ENCODE data around the gene CEP162.

DNA sequence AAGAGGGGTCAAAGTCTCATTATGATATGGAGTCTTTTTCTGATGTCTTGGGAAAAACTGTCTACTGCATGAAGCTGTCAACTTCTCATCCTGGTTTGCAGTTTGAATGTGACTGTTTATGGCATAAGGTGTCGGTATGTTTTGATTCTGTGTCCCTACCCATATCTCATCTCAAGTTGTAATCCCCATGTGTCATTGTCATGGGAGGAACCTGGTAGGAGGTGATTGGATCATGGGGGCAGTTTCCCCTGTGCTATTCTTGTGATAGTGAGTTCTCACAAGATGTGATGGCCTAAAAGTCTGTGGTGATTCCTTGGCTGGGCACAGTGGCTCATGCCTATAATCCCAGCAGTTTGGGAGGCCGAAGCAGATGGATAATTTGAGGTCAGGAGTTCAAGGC lies 146.2 kb downstream of the CEP162 start:
- TF ChIP-seq EZH2phosphoT487 (IDR thresholded peaks at IDR 0.05; ENCODE audit: unreplicated experiment) (no peak), STAT1 (IDR thresholded peaks at IDR 0.05; ENCODE audit: unreplicated experiment) (no peak), POLR2AphosphoS5 (IDR thresholded peaks at IDR 0.05; ENCODE audit: low read depth) (no peak), JUNB (IDR thresholded peaks at IDR 0.05; ENCODE audit: unreplicated experiment) (no peak), EZH2 (IDR thresholded peaks at IDR 0.05; ENCODE audit: low read depth, unreplicated experiment) (no peak)
- TF ChIP-seq, protein P1, sequence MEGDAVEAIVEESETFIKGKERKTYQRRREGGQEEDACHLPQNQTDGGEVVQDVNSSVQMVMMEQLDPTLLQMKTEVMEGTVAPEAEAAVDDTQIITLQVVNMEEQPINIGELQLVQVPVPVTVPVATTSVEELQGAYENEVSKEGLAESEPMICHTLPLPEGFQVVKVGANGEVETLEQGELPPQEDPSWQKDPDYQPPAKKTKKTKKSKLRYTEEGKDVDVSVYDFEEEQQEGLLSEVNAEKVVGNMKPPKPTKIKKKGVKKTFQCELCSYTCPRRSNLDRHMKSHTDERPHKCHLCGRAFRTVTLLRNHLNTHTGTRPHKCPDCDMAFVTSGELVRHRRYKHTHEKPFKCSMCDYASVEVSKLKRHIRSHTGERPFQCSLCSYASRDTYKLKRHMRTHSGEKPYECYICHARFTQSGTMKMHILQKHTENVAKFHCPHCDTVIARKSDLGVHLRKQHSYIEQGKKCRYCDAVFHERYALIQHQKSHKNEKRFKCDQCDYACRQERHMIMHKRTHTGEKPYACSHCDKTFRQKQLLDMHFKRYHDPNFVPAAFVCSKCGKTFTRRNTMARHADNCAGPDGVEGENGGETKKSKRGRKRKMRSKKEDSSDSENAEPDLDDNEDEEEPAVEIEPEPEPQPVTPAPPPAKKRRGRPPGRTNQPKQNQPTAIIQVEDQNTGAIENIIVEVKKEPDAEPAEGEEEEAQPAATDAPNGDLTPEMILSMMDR (conservative IDR thresholded peaks at IDR 0.05; ENCODE audit: low read depth in 2 of 2) = no peak
- TF ChIP-seq, protein P2, sequence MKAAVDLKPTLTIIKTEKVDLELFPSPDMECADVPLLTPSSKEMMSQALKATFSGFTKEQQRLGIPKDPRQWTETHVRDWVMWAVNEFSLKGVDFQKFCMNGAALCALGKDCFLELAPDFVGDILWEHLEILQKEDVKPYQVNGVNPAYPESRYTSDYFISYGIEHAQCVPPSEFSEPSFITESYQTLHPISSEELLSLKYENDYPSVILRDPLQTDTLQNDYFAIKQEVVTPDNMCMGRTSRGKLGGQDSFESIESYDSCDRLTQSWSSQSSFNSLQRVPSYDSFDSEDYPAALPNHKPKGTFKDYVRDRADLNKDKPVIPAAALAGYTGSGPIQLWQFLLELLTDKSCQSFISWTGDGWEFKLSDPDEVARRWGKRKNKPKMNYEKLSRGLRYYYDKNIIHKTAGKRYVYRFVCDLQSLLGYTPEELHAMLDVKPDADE (IDR thresholded peaks at IDR 0.05) = no peak
- TF ChIP-seq, protein P3, sequence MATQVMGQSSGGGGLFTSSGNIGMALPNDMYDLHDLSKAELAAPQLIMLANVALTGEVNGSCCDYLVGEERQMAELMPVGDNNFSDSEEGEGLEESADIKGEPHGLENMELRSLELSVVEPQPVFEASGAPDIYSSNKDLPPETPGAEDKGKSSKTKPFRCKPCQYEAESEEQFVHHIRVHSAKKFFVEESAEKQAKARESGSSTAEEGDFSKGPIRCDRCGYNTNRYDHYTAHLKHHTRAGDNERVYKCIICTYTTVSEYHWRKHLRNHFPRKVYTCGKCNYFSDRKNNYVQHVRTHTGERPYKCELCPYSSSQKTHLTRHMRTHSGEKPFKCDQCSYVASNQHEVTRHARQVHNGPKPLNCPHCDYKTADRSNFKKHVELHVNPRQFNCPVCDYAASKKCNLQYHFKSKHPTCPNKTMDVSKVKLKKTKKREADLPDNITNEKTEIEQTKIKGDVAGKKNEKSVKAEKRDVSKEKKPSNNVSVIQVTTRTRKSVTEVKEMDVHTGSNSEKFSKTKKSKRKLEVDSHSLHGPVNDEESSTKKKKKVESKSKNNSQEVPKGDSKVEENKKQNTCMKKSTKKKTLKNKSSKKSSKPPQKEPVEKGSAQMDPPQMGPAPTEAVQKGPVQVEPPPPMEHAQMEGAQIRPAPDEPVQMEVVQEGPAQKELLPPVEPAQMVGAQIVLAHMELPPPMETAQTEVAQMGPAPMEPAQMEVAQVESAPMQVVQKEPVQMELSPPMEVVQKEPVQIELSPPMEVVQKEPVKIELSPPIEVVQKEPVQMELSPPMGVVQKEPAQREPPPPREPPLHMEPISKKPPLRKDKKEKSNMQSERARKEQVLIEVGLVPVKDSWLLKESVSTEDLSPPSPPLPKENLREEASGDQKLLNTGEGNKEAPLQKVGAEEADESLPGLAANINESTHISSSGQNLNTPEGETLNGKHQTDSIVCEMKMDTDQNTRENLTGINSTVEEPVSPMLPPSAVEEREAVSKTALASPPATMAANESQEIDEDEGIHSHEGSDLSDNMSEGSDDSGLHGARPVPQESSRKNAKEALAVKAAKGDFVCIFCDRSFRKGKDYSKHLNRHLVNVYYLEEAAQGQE (IDR thresholded peaks at IDR 0.05; ENCODE audit: unreplicated experiment) = no peak
